Measurements from ENCODE around the gene PHF23.

GRCh38 chr17:7236808-7237207 is 2.4 kb downstream of the PHF23 start:
- TF ChIP-seq FOS (IDR thresholded peaks at IDR 0.05; ENCODE audit: extremely low read depth, insufficient read length) (no peak), EZH2 (IDR thresholded peaks at IDR 0.05; ENCODE audit: borderline replicate concordance, low read depth, low read length) (no peak), TBP (optimal IDR thresholded peaks at IDR 0.05; ENCODE audit: low read depth, low read length) (no peak), EP300 (IDR thresholded peaks at IDR 0.05; ENCODE audit: low read length) (no peak), HDAC6 (IDR thresholded peaks at IDR 0.05; ENCODE audit: low read depth, low read length) (no peak), POLR2AphosphoS5 (IDR thresholded peaks at IDR 0.05; ENCODE audit: control insufficient read depth, insufficient read depth, low read depth, low read length) (no peak), SAFB (IDR thresholded peaks at IDR 0.05; ENCODE audit: borderline replicate concordance, low read depth, low read length) (no peak), SAFB2 (IDR thresholded peaks at IDR 0.05; ENCODE audit: borderline replicate concordance, low read depth, low read length, severe bottlenecking) (no peak), ZNF134 (CRISPR knock-in tag; conservative IDR thresholded peaks at IDR 0.05) (no peak), ZNF217 (CRISPR knock-in tag; IDR thresholded peaks at IDR 0.05) (no peak)
- TF ChIP-seq, protein P1, sequence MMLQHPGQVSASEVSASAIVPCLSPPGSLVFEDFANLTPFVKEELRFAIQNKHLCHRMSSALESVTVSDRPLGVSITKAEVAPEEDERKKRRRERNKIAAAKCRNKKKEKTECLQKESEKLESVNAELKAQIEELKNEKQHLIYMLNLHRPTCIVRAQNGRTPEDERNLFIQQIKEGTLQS (IDR thresholded peaks at IDR 0.05): no peak
- TF ChIP-seq, protein P1 (CRISPR knock-in tag; conservative IDR thresholded peaks at IDR 0.05): no peak
- TF ChIP-seq, protein P2, sequence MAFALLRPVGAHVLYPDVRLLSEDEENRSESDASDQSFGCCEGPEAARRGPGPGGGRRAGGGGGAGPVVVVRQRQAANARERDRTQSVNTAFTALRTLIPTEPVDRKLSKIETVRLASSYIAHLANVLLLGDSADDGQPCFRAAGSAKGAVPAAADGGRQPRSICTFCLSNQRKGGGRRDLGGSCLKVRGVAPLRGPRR (CRISPR knock-in tag; IDR thresholded peaks at IDR 0.05): no peak
- TF ChIP-seq, protein P3, sequence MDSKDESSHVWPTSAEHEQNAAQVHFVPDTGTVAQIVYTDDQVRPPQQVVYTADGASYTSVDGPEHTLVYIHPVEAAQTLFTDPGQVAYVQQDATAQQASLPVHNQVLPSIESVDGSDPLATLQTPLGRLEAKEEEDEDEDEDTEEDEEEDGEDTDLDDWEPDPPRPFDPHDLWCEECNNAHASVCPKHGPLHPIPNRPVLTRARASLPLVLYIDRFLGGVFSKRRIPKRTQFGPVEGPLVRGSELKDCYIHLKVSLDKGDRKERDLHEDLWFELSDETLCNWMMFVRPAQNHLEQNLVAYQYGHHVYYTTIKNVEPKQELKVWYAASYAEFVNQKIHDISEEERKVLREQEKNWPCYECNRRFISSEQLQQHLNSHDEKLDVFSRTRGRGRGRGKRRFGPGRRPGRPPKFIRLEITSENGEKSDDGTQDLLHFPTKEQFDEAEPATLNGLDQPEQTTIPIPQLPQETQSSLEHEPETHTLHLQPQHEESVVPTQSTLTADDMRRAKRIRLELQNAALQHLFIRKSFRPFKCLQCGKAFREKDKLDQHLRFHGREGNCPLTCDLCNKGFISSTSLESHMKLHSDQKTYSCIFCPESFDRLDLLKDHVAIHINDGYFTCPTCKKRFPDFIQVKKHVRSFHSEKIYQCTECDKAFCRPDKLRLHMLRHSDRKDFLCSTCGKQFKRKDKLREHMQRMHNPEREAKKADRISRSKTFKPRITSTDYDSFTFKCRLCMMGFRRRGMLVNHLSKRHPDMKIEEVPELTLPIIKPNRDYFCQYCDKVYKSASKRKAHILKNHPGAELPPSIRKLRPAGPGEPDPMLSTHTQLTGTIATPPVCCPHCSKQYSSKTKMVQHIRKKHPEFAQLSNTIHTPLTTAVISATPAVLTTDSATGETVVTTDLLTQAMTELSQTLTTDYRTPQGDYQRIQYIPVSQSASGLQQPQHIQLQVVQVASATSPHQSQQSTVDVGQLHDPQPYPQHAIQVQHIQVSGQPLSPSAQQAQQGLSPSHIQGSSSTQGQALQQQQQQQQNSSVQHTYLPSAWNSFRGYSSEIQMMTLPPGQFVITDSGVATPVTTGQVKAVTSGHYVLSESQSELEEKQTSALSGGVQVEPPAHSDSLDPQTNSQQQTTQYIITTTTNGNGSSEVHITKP (IDR thresholded peaks at IDR 0.05; ENCODE audit: partially characterized antibody): no peak

Measured in K562 (cell line).